GM19193 (cell line): ENCODE measurements around the gene TMEM107.
A peak's percentile ranks its signal among the peaks of the same experiment; 100 is the strongest.

ENCODE experiments used
- POLR2A ChIP-seq: IDR thresholded peaks from 4 replicates; pipeline ENCODE4 v1.6.1; 2011; ENCODE audit not compliant: insufficient read depth, insufficient read length; ENCODE audit errors: extremely low read depth

Gene TMEM107

DNA sequence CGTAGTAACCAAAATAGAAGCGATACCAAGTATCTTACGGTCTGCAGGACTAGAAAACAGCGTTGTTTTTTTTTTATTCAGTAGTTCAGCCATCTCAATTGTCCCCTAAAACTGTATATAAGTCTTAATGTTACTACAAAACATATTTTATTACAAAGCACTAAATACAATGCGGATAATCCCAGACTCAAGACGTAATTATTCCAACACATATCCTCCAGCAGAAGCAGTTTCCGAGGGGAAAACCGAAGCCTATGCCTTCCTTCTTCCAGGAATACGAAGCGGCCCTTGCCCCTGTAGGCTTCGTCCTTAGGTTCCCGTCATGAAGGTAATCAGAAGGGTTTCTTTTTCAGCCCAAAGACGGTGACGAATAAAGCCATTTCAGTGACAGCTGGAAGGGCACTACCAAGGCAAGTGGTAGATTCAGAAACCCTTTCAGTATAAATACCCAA is 2.3 kb downstream of the TMEM107 start:
- no peak for TF ChIP-seq POLR2A

DNA sequence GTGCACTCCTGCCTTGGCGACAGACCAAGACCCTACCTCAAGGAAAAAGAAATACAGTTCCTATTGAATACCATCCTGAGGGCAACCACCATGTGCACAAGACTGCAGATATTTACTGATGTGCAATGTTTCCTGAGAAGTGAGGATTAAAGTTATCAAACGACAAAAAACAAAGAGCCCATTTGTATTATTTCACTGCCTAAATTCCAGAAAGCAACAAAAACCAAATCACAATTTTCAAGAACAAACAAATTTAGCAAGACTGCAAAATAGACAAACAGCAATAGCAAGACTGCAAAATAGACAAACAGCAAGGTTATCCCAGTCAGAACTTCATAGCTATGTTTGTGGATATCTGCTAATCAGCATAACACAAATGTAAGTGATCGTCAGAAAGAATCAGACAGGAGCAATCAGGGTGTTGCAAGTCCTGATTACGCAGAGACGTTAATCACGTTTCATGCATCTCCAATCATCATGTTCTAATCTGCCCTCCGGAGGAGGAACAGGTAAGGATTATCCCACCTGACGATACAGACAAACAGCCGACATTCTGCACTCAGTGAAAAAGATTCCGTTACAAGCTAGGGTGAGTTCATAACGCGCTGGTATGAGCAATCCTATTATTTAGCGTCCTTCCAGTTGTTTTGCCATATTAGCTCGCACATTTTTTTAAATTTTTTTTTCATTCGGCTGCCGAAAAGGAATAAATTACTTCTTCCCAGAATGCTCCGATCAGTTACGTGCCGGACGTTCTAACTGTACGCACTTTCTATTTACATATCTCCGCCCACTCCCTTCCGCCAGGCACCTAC is 2.9 kb downstream of the TMEM107 start:
- TF ChIP-seq POLR2A, result peak; percentile 99

DNA sequence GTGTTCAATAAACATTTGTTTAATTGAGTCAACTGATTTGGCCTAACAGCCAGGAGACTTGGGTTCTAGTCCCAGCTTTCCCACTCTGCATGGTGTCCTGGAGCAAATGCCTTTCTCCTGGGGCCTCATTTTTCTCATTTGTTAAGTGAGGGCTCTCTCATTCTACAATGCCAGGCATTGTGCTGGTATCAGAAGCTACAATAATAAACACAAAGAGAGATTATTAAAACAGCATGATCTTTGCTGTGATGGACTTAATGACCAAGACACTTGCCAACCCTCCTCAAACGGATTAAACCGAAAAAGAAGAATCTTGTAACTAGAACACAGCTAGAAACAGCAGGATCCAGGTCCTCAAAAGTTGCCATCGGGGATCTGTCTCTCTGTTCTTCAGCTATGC is 8.7 kb downstream of the TMEM107 start:
- TF ChIP-seq POLR2A, result no peak

DNA sequence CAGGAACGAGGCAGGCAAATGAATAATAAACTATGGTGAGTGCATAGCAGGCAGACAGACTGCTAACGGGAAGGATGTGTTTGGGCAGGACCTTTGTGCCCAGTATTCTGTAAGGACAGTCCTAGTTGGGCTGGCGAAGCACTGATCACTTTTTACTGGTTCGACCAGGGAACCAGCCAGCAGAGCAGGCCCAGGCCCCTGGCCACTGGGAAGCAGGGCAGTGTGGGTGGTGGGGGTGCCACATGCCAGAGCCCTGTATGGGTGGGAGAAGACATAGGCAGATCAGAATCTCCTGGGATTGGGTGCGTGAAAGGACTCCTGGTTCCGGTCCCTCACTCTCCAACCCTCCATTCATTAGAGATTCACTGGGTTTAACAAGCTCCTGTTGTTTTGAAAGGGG is 9.4 kb downstream of the TMEM107 start:
- TF ChIP-seq POLR2A, result no peak

DNA sequence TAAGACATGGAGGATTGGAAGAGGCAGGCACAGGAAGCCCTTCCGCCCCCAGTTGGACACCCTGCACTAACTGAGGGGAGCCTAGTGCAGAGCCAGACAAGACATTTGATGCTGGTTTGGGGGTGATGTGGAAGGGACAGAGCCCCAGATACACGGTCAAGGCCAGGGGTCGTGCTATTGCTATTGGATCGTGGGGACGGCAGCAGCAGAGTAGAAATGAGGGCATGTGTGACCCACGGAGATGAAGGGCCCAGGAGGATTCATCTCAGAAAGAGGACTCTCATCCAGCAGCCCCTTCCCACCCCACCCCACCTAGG is 11.4 kb downstream of the TMEM107 start:
- no peak for TF ChIP-seq POLR2A

DNA sequence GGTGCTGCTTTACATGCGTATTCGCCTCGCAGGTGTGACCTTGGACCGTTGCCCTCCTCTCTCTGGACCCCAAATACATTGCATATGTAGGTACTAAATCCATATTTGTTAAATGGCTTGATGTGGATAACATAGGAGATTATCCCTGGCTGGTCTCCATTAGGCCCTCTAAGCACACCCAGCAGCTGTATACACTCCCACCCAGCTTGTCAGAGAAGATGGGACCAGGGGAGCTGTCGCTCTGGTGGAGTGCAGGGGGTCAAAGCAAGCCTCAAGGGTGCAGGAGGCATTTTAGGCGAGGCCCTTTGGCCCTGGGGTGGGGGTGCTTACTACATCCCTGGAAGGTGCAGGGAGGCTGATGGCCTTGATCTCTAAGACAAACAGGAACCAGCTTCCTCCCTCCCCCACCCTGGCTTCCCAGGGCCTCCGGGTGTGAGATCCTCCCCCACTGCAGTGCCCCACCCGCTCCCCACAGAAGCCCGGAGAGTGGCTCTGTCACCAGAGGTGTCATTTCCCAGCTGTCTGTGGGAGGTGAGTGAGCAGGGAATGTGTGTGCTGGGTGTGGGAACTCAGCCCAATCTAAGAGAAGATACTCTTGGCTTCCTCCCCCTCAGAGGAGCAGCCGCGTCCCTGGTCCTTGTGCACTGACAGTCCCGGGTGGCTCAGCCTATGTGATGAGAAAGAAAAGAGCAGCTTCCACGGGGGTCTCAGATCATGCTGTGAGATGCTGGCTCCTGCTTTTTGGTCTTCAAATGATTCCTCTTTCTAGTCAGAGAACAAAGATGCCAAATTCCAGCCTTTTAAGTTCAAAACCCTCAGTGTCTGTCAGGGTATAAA is 12.0 kb downstream of the TMEM107 start:
- TF ChIP-seq POLR2A, result no peak

DNA sequence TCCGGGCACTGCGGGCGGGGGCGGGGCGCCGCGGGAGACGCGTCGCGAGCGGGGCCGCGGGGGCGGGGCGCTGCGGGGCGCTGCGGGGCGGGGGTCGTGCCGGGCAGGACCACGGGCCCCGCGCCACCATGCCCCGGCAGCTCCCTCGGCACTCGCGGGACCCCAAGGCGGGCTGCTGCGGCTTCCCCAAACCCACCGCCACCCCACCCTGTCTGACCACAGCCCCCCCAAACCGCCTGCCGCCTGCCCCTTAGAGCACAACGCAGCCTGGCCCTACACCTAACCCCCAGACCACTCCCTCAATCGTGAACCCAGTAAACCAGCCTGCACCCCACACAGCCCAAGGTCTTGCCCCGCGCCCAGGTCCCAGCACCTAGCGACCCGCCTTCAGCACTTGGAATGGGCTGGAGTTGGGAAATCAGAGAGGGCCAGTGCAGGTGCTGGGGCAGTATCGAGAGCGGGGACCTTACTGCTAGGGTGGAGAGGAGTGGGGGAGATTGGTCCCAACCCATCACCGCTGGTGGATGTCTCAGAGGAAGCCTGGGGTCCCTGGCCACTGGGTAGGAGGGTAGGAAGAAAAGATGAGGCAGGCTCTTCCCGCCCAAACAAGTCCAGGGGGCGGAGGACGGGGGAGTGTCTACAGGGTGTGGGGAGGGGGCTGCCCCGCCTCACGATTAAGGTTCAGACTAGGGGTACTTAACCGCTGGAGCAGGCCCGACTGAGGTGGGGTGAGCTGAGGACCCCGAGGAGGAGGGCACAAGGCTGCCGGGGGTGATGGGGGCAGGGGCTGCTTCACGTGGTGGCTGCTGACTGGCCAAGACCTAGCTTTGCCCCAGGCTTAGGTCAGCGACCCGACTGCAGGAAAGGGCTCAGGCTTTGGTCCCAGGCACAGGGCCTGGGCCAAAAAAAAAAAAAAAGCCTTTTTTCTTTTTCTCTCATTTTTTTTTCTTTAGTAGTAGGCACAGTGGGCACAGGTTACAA is 12.9 kb downstream of the TMEM107 start:
- TF ChIP-seq POLR2A, result no peak

DNA sequence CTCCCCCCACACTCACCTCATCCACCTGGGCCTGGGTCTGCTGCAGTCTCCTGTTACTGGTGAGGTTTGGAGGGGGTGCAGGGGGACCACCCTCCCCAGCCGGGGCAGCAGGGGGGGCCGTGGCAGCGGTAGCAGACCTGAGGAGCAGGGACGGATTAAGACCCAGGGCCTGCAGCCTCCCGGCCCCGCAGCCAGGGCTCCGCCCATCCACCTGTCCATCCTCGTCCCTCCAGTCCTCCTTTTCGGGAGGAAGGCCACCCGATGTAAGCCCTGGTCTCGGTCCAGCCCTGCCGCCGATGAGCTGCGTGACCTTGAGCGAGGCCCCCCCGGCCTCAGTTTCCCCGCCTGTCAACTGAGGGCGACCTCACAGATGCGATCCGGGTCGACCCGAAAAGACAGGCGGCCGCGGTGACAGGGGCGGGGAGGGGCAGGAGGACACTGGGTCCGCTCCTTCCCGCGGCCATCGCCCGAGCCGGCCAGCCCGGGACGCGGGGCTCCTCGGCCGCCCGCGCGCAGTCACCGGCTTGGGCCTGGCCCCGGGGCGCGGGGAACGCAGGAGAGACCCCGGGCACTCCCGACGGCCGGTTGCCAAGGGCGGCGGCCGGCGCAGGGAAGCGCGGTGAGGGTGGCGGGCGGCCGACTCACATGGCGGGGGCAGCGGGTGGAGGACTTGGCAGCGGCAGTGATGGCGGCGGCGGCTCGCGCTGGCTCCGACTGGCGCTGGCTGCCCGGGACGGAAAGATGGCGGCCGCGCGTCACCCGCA is 13.8 kb downstream of the TMEM107 start, which contains the start of gene VAMP2:
Gene VAMP2 (minus strand): TSS at position 716 of the 764 bp plus-strand sequence. CDS start 69 bp downstream, at position 647.
- TF ChIP-seq POLR2A, result peak; percentile 76

DNA sequence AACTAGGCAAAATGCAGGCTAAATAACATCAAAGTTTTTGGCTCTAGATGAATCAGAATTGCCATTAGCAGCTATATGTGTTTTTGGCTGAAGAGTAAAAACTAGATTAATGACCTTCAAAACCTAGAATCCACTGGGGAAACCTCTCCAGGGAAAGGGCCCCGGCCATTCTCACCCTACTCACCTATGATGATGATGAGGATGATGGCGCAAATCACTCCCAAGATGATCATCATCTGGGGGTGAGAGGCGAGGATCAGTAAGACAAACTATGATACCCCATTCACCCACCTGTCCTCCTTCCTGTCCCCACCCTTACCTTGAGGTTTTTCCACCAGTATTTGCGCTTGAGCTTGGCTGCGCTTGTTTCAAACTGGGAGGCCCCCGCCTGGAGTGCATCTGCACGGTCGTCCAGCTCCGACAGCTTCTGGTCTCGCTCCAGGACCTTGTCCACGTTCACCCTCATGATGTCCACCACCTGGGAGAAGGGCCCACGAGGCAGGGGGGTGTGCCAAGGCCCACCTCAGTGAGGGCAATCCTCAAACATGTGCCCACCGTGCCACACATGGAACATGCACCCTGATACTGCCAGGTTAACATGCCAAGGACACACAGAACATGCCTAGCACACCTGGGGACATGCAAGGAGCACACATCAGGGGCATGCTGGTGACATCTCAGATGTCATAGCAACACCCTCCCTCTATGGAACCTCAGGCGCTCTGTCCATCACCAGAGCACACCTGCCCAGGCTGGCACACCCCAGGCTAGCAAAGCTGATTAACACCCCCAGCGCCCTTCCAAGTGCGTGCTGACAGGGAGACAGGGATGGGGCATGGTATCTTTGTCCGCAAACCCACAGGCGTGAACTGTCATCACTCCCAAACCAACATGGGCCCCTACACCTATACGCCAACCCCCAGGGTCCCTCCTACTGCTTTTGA is 14.6 kb downstream of the TMEM107 start:
- no peak for TF ChIP-seq POLR2A

DNA sequence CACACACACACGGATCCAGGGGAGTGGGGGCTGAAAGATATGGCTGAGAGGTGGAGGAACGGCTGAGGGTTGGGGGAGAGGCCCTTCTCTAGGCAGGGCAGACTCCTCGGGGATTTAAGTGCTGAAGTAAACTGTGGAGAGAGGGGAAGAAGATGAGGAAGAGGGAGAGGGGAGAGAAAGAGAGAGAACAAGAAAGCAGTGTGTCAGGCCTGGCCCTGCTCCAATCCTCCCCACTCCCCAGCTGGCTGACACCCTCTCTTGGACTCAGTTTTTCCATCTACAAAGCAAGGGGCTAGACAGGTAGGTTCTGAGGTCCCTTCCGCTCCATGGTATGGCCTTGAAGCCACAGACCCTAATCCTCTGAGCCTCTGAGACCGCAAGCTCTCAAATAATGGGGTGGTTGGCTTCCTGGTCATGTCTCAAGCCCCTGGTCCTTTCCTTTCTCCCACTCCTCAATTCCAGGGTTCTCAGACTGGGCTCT is 15.4 kb downstream of the TMEM107 start:
- TF ChIP-seq POLR2A, result no peak

DNA sequence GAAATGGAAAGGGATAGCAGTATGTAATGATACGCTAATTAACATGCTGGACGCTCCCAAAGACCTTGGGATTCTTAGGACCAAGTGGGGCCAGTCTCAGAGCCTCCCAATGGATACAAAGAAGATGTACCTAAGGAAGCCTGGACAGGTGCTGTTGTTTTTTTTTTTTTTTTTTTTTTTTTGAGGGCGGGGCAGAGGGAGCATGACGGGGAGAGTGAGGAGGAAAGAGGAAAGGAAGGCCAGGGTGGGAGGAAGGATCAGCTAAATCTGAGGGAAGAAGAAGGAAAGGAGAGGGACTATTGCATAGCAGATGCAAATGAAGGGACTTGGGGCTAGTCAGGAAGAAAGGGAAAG is 16.0 kb downstream of the TMEM107 start:
- no peak for TF ChIP-seq POLR2A

DNA sequence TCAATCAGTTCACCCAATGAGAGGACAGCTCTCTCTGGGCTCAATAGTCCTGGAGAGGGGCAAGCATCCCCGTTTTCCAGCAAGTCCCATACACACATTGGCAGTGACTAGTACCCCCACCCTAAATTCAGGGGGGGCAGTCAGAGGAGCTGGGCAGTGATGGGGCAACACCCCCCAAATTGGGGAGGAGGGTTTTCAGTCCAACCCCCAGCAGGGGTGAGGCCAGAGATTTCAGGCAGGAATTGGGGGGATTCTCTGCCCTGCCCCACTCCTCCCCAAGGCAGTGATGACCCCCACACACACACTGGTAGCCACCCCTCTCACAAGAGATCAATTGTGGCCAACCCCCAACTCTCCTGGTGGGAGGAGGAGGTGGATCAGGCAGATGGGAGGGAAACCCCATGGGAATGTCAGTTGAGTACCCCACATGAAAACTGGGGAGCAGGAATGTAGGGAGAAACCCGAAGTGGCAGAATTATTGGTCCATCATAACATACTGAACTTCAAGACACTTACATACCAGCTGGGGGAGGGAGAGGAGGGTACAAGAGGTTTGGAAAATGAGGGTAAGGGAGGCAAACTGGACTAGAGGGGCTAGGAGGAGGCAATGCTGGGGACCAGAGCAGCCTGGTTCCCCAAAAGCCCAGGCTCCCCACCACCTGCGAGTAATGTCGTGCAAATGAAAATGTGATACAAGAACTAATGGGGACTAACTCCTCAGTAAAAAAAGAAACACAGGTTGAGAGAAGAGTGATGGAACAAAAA is 16.5 kb downstream of the TMEM107 start:
- no peak for TF ChIP-seq POLR2A
